HG02981 (cell line): ENCODE results near the gene GCAT.
"Not testable (repeated sequence)": the region's sequence is repeated elsewhere in the genome, so short reads cannot be mapped to it uniquely, and the experiment has no call there.

Experiments used
- ATAC-seq: cut with Tn5 transposase; IDR thresholded peaks from one replicate; pipeline ENCODE4 v1.9.1; 2021; ENCODE audit warnings: mild to moderate bottlenecking, moderate library complexity; ENCODE audit not compliant: unreplicated experiment

The GCAT gene

GRCh38 chr22:37781434-37782059, 26.2 kb upstream of the GCAT start:
- ATAC-seq: no peak

- ATAC-seq: no peak
These were observed 25.2 kb upstream of the GCAT start for GRCh38 chr22:37782340-37783168.

- ATAC-seq: no peak
These were observed 22.8 kb upstream of the GCAT start for GRCh38 chr22:37784829-37785495.

GRCh38 chr22:37790234-37790633, 17.5 kb upstream of the GCAT start:
- no peak for ATAC-seq

- no peak for ATAC-seq
These were observed 15.2 kb upstream of the GCAT start for GRCh38 chr22:37792494-37792893.

- no peak for ATAC-seq
These were observed 13.4 kb upstream of the GCAT start for GRCh38 chr22:37794376-37794775.

- ATAC-seq: no peak
These were observed 11.7 kb upstream of the GCAT start for GRCh38 chr22:37796079-37796478.

GRCh38 chr22:37797259-37797658, 10.5 kb upstream of the GCAT start:
- not testable (repeated sequence) for ATAC-seq

- ATAC-seq: no peak
These were observed 9.7 kb upstream of the GCAT start for GRCh38 chr22:37797874-37798500.

GRCh38 chr22:37799979-37800378, 7.8 kb upstream of the GCAT start:
- ATAC-seq: not testable (repeated sequence)

- ATAC-seq: no peak
These were observed 5.8 kb upstream of the GCAT start for GRCh38 chr22:37801946-37802309.

- ATAC-seq: no peak
These were observed 5.2 kb upstream of the GCAT start for GRCh38 chr22:37802310-37803194.

GRCh38 chr22:37803195-37803638, 4.5 kb upstream of the GCAT start:
- no peak for ATAC-seq

GRCh38 chr22:37803639-37804351, 3.9 kb upstream of the GCAT start:
- ATAC-seq: no peak

GRCh38 chr22:37804352-37804880, 3.3 kb upstream of the GCAT start:
- ATAC-seq: no peak

- ATAC-seq: no peak
These were observed 2.6 kb upstream of the GCAT start for GRCh38 chr22:37804881-37805809.

GRCh38 chr22:37805810-37806277, 1.9 kb upstream of the GCAT start:
- ATAC-seq: no peak
